Colonic mucosa (tissue), 4 donors: ENCODE measurements around the gene CASQ1. TPM values are rescaled to one million over a fixed set of nuclear protein-coding genes. Genes with fewer than 3 reads are reported as not detected.

Experiments used
- DNase-seq: peaks from one replicate; pipeline ENCODE4 v3.0.0-alpha.2; 2020
- H3K27ac ChIP-seq: fragments of 200-600 bp; one replicate; pipeline ENCODE4 v1.8.0; 2021
- H3K27me3 ChIP-seq: fragments of 200-600 bp; one replicate; pipeline ENCODE4 v1.8.0; 2021
- H3K36me3 ChIP-seq: fragments of 200-600 bp; one replicate; pipeline ENCODE4 v1.8.0; 2021
- H3K4me1 ChIP-seq: fragments of 200-600 bp; one replicate; pipeline ENCODE4 v1.8.0; 2021; ENCODE audit warnings: mild to moderate bottlenecking
- H3K4me3 ChIP-seq: fragments of 200-600 bp; one replicate; pipeline ENCODE4 v1.8.0; 2021
- H3K9ac ChIP-seq, 2 donors: one replicate each; pipeline ENCODE4 v1.7.0; 2013; ENCODE audit warnings: control low read depth in 2 of 2, low read depth in 2 of 2, low read length in 2 of 2
- H3K9me3 ChIP-seq: fragments of 200-600 bp; one replicate; pipeline ENCODE4 v1.8.0; 2021
- intact Hi-C: fragments of 100-400 bp; cut with DNase I; formaldehyde crosslinking; loops from one replicate; pipeline ENCODE4 v1.14.1; 2022
- total RNA-seq, 2 donors: library from RNA; stranded (reverse); fragmentation: NEBNext Ultra II Directional in 1 of 2; extraction: Animal tissue kit (Norgen Biotek cat#: 25700) in 1 of 2; gene quantifications; one replicate each; pipeline ENCODE4 v1.2.1, GENCODE V29; 2021
- TF ChIP-seq, protein P1 (sequence below): fragments of 200-600 bp; IDR thresholded peaks from one replicate; pipeline ENCODE4 v1.8.0; 2022; ENCODE audit warnings: antibody characterized with exemption, mild to moderate bottlenecking
- donor health status: healthy.
- donor health status: DM: no; HTN: no; CAD: no.
- donor health status: DM: no; HTN: no; CAD: no.

The CASQ1 gene
- total RNA-seq, 2 donors from 2014 or later, result not detected

GRCh38 chr1:160149233-160149632 lies 41.1 kb upstream of the CASQ1 start:
- TF ChIP-seq, protein P1, sequence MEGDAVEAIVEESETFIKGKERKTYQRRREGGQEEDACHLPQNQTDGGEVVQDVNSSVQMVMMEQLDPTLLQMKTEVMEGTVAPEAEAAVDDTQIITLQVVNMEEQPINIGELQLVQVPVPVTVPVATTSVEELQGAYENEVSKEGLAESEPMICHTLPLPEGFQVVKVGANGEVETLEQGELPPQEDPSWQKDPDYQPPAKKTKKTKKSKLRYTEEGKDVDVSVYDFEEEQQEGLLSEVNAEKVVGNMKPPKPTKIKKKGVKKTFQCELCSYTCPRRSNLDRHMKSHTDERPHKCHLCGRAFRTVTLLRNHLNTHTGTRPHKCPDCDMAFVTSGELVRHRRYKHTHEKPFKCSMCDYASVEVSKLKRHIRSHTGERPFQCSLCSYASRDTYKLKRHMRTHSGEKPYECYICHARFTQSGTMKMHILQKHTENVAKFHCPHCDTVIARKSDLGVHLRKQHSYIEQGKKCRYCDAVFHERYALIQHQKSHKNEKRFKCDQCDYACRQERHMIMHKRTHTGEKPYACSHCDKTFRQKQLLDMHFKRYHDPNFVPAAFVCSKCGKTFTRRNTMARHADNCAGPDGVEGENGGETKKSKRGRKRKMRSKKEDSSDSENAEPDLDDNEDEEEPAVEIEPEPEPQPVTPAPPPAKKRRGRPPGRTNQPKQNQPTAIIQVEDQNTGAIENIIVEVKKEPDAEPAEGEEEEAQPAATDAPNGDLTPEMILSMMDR, result no peak
- no peaks in the 10 kb centered on the region for H3K9me3 ChIP-seq
- no peak overlapping the region for H3K27ac ChIP-seq
- no peaks in the 10 kb centered on the region for H3K27me3 ChIP-seq
- intact Hi-C loops, result no loop called here
- H3K9ac ChIP-seq, result no peak overlapping the region
- no peak overlapping the region for H3K4me3 ChIP-seq
- no peak for DNase-seq
- H3K36me3 ChIP-seq, result no peaks in the 10 kb centered on the region
- H3K4me1 ChIP-seq, result no peaks in the 10 kb centered on the region

- Histone ChIP-seq H3K4me3 (no peak overlapping the region), H3K9me3 (no peaks in the 10 kb centered on the region), H3K27ac (no peak overlapping the region), H3K36me3 (no peaks in the 10 kb centered on the region), H3K9ac (no peak overlapping the region), H3K27me3 (no peaks in the 10 kb centered on the region), H3K4me1 (no peaks in the 10 kb centered on the region)
- TF ChIP-seq, protein P1, result no peak
- DNase-seq, result no peak
- intact Hi-C loops, result no loop called here
These were observed 40.7 kb upstream of the CASQ1 start for GRCh38 chr1:160149716-160150115.

DNA sequence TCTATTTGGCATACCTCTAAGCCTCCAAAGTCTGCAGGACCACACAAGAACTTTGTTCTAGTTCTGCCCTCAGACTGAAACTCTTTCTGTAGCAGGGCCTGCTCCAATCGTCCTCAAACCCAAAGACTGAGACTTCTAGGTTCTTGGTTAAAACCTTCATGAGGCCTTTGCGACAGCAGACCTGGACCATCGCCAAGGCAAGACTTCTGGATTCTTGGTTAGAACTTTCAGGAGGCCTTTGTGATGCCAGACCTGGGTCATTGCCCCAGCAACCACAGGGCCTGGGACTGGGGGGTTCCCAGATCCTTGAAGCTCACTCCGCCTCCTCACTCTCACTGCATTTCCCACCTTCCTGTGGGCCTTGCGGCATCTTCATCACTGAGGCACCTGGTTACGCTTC lies 39.1 kb upstream of the CASQ1 start, which contains the start of gene ATP1A4:
TSS of gene ATP1A4 (plus strand) at position 301 of the 400 bp plus-strand sequence. CDS start 438 bp downstream, outside the sequence.
- no peak for DNase-seq

GRCh38 chr1:160154790-160155189 lies 35.6 kb upstream of the CASQ1 start:
- no peak overlapping the region for H3K9ac ChIP-seq
- H3K27ac ChIP-seq, result no peak overlapping the region
- H3K4me1 ChIP-seq, result no peaks in the 10 kb centered on the region
- no peaks in the 10 kb centered on the region for H3K27me3 ChIP-seq
- H3K4me3 ChIP-seq, result no peak overlapping the region
- H3K36me3 ChIP-seq, result no peaks in the 10 kb centered on the region
- TF ChIP-seq, protein P1, result no peak
- intact Hi-C loops, result no loop called here
- no peak for DNase-seq
- no peaks in the 10 kb centered on the region for H3K9me3 ChIP-seq

More for the DNA sequence above, 39.1 kb upstream of the CASQ1 start, which contains the start of gene ATP1A4:
- no peaks in the 10 kb centered on the region for H3K9me3 ChIP-seq
- H3K27me3 ChIP-seq, result no peaks in the 10 kb centered on the region
- H3K4me3 ChIP-seq, result no peak within 1 kb of the TSS
- no peaks in the 10 kb centered on the region for H3K36me3 ChIP-seq
- H3K4me1 ChIP-seq, result no peaks in the 10 kb centered on the region
- no peak within 1 kb of the TSS for H3K9ac ChIP-seq
- no peak within 1 kb of the TSS for H3K27ac ChIP-seq
- TF ChIP-seq, protein P1, result no peak
- intact Hi-C loops, result no loop called here

DNA sequence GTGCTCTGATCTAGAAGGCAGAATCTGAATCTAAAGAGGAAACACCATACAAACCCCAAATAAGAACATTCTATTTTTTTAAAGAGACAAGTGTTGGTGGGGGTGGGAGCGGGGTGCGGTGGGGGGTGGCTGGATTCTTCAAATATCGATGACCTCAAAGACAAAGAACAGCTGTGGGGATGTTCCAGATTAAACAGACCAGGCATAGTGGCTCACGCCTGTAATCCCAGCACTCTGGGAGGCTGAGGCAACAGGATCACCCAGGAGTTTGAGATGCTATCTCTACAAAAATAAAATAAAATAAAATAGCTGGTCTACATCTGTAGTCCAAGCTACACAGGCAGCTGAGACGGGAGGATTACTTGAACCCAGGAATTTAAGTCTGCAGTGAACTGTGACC lies 34.0 kb upstream of the CASQ1 start:
- H3K27me3 ChIP-seq, result no peaks in the 10 kb centered on the region
- no peaks in the 10 kb centered on the region for H3K9me3 ChIP-seq
- no peaks in the 10 kb centered on the region for H3K4me1 ChIP-seq
- no peak overlapping the region for H3K4me3 ChIP-seq
- DNase-seq, result no peak
- TF ChIP-seq, protein P1, result no peak
- no peak overlapping the region for H3K27ac ChIP-seq
- no peaks in the 10 kb centered on the region for H3K36me3 ChIP-seq
- intact Hi-C loops, result no loop called here
- no peak overlapping the region for H3K9ac ChIP-seq
